GM11168 (cell line): ENCODE results near the gene RHOT2.
"Not testable (repeated sequence)": the region's sequence is repeated elsewhere in the genome, so short reads cannot be mapped to it uniquely, and the experiment has no call there.

Experiments
- in situ Hi-C: fragments of 300-500 bp; cut with MboI; formaldehyde crosslinking; loops from one replicate; pipeline ENCODE4 v1.12.0; 2022; ENCODE audit warnings: low sequenced_read_pairs; ENCODE audit not compliant: unreplicated experiment

RHOT2 gene

GRCh38 chr16:678858-679813 is 11.2 kb downstream of the RHOT2 start:
- in situ Hi-C loops = no loop called here

GRCh38 chr16:679814-680624 is 12.1 kb downstream of the RHOT2 start, which contains the start of gene STUB1:
Gene STUB1, plus strand, starts transcription at chr16:680410. Its CDS starts 116 bp downstream, at chr16:680526.
- in situ Hi-C loops = no loop called here

- in situ Hi-C loops = no loop called here
Observed at GRCh38 chr16:680625-680945, 12.7 kb downstream of the RHOT2 start.

GRCh38 chr16:680967-681745 is 13.2 kb downstream of the RHOT2 start:
- in situ Hi-C loops = no loop called here

GRCh38 chr16:681746-682427 is 14.0 kb downstream of the RHOT2 start:
- in situ Hi-C loops = no loop called here

GRCh38 chr16:682493-683395 is 14.8 kb downstream of the RHOT2 start:
- in situ Hi-C loops = no loop called here

- in situ Hi-C loops = no loop called here
Observed at GRCh38 chr16:683396-684070, 15.6 kb downstream of the RHOT2 start.

GRCh38 chr16:684071-684794 is 16.3 kb downstream of the RHOT2 start, which contains the start of gene JMJD8:
Gene JMJD8, minus strand, starts transcription at chr16:684334. Its CDS starts 15 bp downstream, at chr16:684319.
- in situ Hi-C loops = no loop called here

- in situ Hi-C loops = no loop called here
Observed at GRCh38 chr16:684961-685696, 17.2 kb downstream of the RHOT2 start.

- in situ Hi-C loops = no loop called here
Observed at GRCh38 chr16:685967-686366, 18.0 kb downstream of the RHOT2 start.

- in situ Hi-C loops = no loop called here
Observed at GRCh38 chr16:686459-687260, 18.7 kb downstream of the RHOT2 start.

GRCh38 chr16:687499-687898 is 19.6 kb downstream of the RHOT2 start:
- in situ Hi-C loops = no loop called here

GRCh38 chr16:689175-689897 is 21.4 kb downstream of the RHOT2 start:
- in situ Hi-C loops = no loop called here

- in situ Hi-C loops = not testable (repeated sequence)
Observed at GRCh38 chr16:691242-691641, 23.3 kb downstream of the RHOT2 start.

- in situ Hi-C loops = no loop called here
Observed at GRCh38 chr16:692356-693108, 24.6 kb downstream of the RHOT2 start.
